Measurements from ENCODE around the gene EXD3. TPM values are rescaled to one million over a fixed set of nuclear protein-coding genes. Genes with fewer than 3 reads are reported as not detected.

The EXD3 gene
- total RNA-seq, 1 experiment from 2014 or later = 15.3 TPM

DNA sequence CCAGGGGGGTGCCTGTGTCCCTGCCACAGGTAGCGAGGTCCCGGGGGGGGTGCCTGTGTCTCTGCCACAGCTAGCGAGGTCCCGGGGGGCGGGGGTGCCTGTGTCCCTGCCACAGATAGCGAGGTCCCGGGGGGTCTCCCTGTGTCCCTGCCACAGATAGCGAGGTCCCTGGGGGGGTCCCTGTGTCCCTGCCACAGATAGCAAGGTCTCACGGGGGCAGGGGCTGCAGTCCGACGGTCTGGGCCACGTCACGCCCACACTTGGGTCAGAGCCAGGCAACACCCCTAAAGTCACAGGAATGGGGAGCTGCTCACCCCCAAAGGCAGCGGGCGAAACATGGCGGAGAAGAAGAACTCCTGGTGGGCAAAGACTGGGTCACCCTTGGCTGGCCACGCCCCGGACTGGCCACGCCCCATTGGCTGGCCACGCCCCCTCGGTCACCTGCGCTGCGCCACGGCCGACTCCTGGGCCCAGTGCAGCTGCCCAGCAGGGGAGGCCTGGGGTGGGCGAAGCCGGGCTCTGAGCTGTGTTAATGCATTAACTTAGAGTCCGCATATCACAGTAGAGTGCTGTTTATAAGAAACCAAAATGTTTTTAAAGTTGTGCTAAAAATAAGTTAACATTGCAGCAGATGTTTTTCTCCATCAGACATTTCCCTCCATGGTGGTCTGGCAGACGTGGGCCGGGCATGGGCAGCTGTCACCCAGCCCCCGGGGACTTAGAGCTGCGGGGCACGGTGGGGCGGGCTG, 7.2 kb upstream of the EXD3 start:
- no peak overlapping the region for H3K18ac ChIP-seq (ENCODE audit: insufficient read length, low read depth, low read length)
- no peaks in the 10 kb centered on the region for H3K9me3 ChIP-seq (ENCODE audit: control insufficient read depth, low read depth, low read length)
- no peaks in the 10 kb centered on the region for H3K27me3 ChIP-seq (ENCODE audit: insufficient read depth, low read length)
- DNase-seq = peak; percentile 69
- Mint-ChIP-seq H3K4me1 (no peaks in the 10 kb centered on the region; a peak in 1 of 4 replicates), H3K27ac (no peak overlapping the region), H3K4me3 (no peak overlapping the region), H3K36me3 (ENCODE audit: insufficient read depth in 1 of 3, low read depth in 3 of 3) (no peaks in the 10 kb centered on the region), H3K27me3 (ENCODE audit: low read depth) (no peaks in the 10 kb centered on the region; the same call in 1 of the 2 replicates), H3K9me3 (no peaks in the 10 kb centered on the region)
- no peak overlapping the region for H4K5ac ChIP-seq (ENCODE audit: insufficient read length, low read depth, low read length)
- no peak overlapping the region for H2BK15ac ChIP-seq (ENCODE audit: low read depth, low read length)
- H3K23me2 ChIP-seq (ENCODE audit: insufficient read length, low read depth, low read length, poor library complexity, severe bottlenecking) = no peaks in the 10 kb centered on the region
- no peak overlapping the region for H2BK5ac ChIP-seq (ENCODE audit: insufficient read length, low read length)
- H3K9ac ChIP-seq (ENCODE audit: extremely low read depth, insufficient read length, low read length) = no peak overlapping the region
- H2AFZ ChIP-seq (ENCODE audit: low read length) = no peak overlapping the region
- no peaks in the 10 kb centered on the region for H4K20me1 ChIP-seq (ENCODE audit: control insufficient read depth, insufficient read depth, insufficient read length)
- no peak overlapping the region for H3K4me2 ChIP-seq (ENCODE audit: insufficient read depth, insufficient read length, low read length)
- H2AK5ac ChIP-seq (ENCODE audit: insufficient read length, low read length) = no peak overlapping the region
- H3K4me1 ChIP-seq (ENCODE audit: insufficient read depth, low read length) = no peaks in the 10 kb centered on the region
- H3K79me2 ChIP-seq (ENCODE audit: insufficient read depth, low read length) = no peaks in the 10 kb centered on the region
- no peak overlapping the region for H4K91ac ChIP-seq (ENCODE audit: insufficient read length, low read depth, low read length)
- no peak overlapping the region for H3T11ph ChIP-seq (ENCODE audit: low read length)
- H3K79me1 ChIP-seq (ENCODE audit: insufficient read depth, low read depth, low read length, poor library complexity, severe bottlenecking) = no peaks in the 10 kb centered on the region
- no peak overlapping the region for H4K8ac ChIP-seq (replicated peaks; ENCODE audit: insufficient read length, low read depth, low read length)
- no peak overlapping the region for H3K4ac ChIP-seq (ENCODE audit: low read depth, low read length)
- H2BK20ac ChIP-seq (ENCODE audit: low read depth, low read length, poor library complexity, severe bottlenecking) = no peak overlapping the region
- no peak overlapping the region for H3K56ac ChIP-seq (ENCODE audit: insufficient read length, low read depth, low read length)
- no CpG with 5 or more reads among the region's 34 CpGs for WGBS (ENCODE audit: extremely low coverage, insufficient read length, low lambda C conversion rate)
- H3K23ac ChIP-seq (ENCODE audit: insufficient read length, low read depth, low read length) = no peak overlapping the region
- H2BK12ac ChIP-seq (ENCODE audit: insufficient read length, low read depth, low read length) = no peak overlapping the region
- H3K14ac ChIP-seq (ENCODE audit: insufficient read depth, low read length) = no peak overlapping the region
- H3K27ac ChIP-seq (ENCODE audit: insufficient read length, low read depth, low read length) = no peak overlapping the region
- TF ChIP-seq, protein P1, sequence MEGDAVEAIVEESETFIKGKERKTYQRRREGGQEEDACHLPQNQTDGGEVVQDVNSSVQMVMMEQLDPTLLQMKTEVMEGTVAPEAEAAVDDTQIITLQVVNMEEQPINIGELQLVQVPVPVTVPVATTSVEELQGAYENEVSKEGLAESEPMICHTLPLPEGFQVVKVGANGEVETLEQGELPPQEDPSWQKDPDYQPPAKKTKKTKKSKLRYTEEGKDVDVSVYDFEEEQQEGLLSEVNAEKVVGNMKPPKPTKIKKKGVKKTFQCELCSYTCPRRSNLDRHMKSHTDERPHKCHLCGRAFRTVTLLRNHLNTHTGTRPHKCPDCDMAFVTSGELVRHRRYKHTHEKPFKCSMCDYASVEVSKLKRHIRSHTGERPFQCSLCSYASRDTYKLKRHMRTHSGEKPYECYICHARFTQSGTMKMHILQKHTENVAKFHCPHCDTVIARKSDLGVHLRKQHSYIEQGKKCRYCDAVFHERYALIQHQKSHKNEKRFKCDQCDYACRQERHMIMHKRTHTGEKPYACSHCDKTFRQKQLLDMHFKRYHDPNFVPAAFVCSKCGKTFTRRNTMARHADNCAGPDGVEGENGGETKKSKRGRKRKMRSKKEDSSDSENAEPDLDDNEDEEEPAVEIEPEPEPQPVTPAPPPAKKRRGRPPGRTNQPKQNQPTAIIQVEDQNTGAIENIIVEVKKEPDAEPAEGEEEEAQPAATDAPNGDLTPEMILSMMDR (conservative IDR thresholded peaks at IDR 0.05) = no peak
- H2BK120ac ChIP-seq (ENCODE audit: low read depth, low read length, poor library complexity, severe bottlenecking) = no peak overlapping the region
